Neural progenitor cell (in vitro differentiated cells): ENCODE results near the gene NRK. TPM values are rescaled to one million over a fixed set of nuclear protein-coding genes. Genes with fewer than 3 reads are reported as not detected.

Source experiments
- DNase-seq: peaks from one replicate; pipeline ENCODE4 v3.0.0-alpha.2; 2016; ENCODE audit warnings: low spot score
- H2AFZ ChIP-seq: fragments of 200-600 bp; sonication (generic); replicated peaks from 2 replicates; pipeline ENCODE4 v1.6.1; 2016; ENCODE audit warnings: antibody characterized with exemption
- H3F3A ChIP-seq: fragments of 200-600 bp; sonication (generic); 2 replicates; pipeline ENCODE4 v1.6.1; 2016; ENCODE audit warnings: antibody characterized with exemption, low read depth
- H3K27ac ChIP-seq: fragments of 200-600 bp; sonication (generic); 2 replicates; pipeline ENCODE4 v1.5.1; 2016; ENCODE audit warnings: mild to moderate bottlenecking
- H3K27me3 ChIP-seq: fragments of 200-600 bp; sonication (generic); 2 replicates; pipeline ENCODE4 v1.6.1; 2016; ENCODE audit warnings: mild to moderate bottlenecking, moderate library complexity
- H3K36me3 ChIP-seq: fragments of 200-600 bp; sonication (generic); 2 replicates; pipeline ENCODE4 v1.5.1; 2016
- H3K4me1 ChIP-seq: fragments of 200-600 bp; sonication (generic); 2 replicates; pipeline ENCODE4 v1.6.1; 2016; ENCODE audit warnings: mixed run types
- H3K4me2 ChIP-seq: fragments of 200-600 bp; sonication (generic); 2 replicates; pipeline ENCODE4 v1.6.1; 2016
- H3K4me3 ChIP-seq: fragments of 200-600 bp; sonication (generic); 2 replicates; pipeline ENCODE4 v1.5.1; 2016
- H3K79me2 ChIP-seq: fragments of 200-600 bp; sonication (generic); 2 replicates; pipeline ENCODE4 v1.6.1; 2016; ENCODE audit warnings: low read depth
- H3K9ac ChIP-seq: fragments of 200-600 bp; sonication (generic); 2 replicates; pipeline ENCODE4 v1.6.1; 2016
- H3K9me3 ChIP-seq: fragments of 200-600 bp; sonication (generic); 2 replicates; pipeline ENCODE4 v1.5.1; 2016; ENCODE audit warnings: low read depth
- H4K20me1 ChIP-seq: fragments of 200-600 bp; sonication (generic); 2 replicates; pipeline ENCODE4 v1.6.1; 2016; ENCODE audit warnings: low read depth
- H3K27ac Mint-ChIP-seq: 3 replicates; pipeline ENCODE4 v1.8.0; 2021; ENCODE audit warnings: mixed read lengths
- H3K27me3 Mint-ChIP-seq: 2 replicates; pipeline ENCODE4 v1.8.0; 2022; ENCODE audit warnings: low read depth, mild to moderate bottlenecking, inconsistent platforms, moderate library complexity, mixed read lengths; ENCODE audit not compliant: insufficient read depth
- H3K36me3 Mint-ChIP-seq: 3 replicates; pipeline ENCODE4 v1.8.0; 2021; ENCODE audit warnings: mixed read lengths
- H3K4me1 Mint-ChIP-seq: 3 replicates; pipeline ENCODE4 v1.8.0; 2021; ENCODE audit warnings: mixed read lengths
- H3K4me3 Mint-ChIP-seq: 3 replicates; pipeline ENCODE4 v1.8.0; 2021; ENCODE audit warnings: mild to moderate bottlenecking, moderate library complexity, mixed read lengths
- H3K9me3 Mint-ChIP-seq: 3 replicates; pipeline ENCODE4 v1.8.0; 2020; ENCODE audit warnings: mixed read lengths
- EZH2 ChIP-seq: fragments of 200-600 bp; sonication (generic); IDR thresholded peaks from 2 replicates; pipeline ENCODE4 v1.6.1; 2017; ENCODE audit warnings: antibody characterized with exemption, mild to moderate bottlenecking, moderate library complexity
- EZH2phosphoT487 ChIP-seq: fragments of 200-600 bp; sonication (generic); IDR thresholded peaks from 2 replicates; pipeline ENCODE4 v1.6.1; 2017; ENCODE audit warnings: antibody characterized with exemption
- total RNA-seq: library from RNA; depleted of rRNA; stranded (reverse); fragments of >200 nt; gene quantifications from 2 replicates; pipeline ENCODE4 v1.2.3, GENCODE V29; 2015; ENCODE audit warnings: low replicate concordance
- TF ChIP-seq, protein P1 (sequence below): fragments of 200-600 bp; sonication (generic); IDR thresholded peaks from 2 replicates; pipeline ENCODE4 v1.5.1; 2017; ENCODE audit warnings: antibody characterized with exemption, mild to moderate bottlenecking

NRK gene
- total RNA-seq, 1 donor from 2014 or later: not detected

DNA sequence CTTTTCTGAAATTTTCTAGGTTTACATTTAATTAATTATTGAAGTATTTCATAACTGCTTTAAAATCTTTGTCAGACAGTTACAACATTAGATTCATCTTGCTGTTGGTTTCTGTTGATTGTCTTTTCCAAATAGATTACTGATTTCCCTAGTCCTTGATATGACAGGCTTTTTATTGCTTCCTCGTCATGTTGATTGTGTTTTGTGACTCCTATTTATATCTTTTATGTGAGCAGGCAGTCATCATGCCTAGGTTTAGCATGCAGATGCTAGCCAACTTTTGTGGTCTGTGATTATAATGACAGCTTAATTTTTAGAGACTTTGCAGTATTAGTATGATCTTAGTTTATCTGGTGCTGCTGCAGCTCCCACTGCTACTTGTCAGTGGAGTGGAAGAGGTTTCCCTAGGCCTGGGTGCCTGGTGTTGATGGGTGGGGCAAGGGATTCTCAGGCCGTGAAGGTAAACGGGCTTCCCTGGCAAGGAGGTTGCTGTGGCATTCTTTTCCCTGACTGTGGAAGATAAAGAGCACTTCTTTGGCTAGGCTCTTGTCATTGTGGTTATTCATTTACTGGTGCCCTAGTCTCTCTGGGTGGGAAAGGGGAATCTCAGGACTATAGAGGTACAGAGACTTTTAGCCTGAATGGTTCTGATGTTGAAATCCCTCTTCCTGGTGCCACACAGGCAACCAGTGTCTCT is 150.5 kb downstream of the NRK start:
- no peaks in the 10 kb centered on the region for H3K27me3 ChIP-seq
- no peaks in the 10 kb centered on the region for H3K79me2 ChIP-seq
- H3F3A ChIP-seq: no peaks in the 10 kb centered on the region
- no peak for DNase-seq
- Mint-ChIP-seq H3K27ac (no peak overlapping the region), H3K36me3 (no peaks in the 10 kb centered on the region), H3K4me3 (no peak overlapping the region), H3K4me1 (no peaks in the 10 kb centered on the region), H3K27me3 (peaks cover 3% of the 10 kb centered on the region), H3K9me3 (peaks cover 6% of the 10 kb centered on the region)
- H3K36me3 ChIP-seq: no peaks in the 10 kb centered on the region
- H3K9me3 ChIP-seq: no peaks in the 10 kb centered on the region
- H4K20me1 ChIP-seq: no peaks in the 10 kb centered on the region
- TF ChIP-seq EZH2phosphoT487: no peak
- no peak for TF ChIP-seq EZH2
- TF ChIP-seq, protein P1, sequence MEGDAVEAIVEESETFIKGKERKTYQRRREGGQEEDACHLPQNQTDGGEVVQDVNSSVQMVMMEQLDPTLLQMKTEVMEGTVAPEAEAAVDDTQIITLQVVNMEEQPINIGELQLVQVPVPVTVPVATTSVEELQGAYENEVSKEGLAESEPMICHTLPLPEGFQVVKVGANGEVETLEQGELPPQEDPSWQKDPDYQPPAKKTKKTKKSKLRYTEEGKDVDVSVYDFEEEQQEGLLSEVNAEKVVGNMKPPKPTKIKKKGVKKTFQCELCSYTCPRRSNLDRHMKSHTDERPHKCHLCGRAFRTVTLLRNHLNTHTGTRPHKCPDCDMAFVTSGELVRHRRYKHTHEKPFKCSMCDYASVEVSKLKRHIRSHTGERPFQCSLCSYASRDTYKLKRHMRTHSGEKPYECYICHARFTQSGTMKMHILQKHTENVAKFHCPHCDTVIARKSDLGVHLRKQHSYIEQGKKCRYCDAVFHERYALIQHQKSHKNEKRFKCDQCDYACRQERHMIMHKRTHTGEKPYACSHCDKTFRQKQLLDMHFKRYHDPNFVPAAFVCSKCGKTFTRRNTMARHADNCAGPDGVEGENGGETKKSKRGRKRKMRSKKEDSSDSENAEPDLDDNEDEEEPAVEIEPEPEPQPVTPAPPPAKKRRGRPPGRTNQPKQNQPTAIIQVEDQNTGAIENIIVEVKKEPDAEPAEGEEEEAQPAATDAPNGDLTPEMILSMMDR: no peak
- H3K4me3 ChIP-seq: no peak overlapping the region
- no peaks in the 10 kb centered on the region for H3K4me1 ChIP-seq
- no peak overlapping the region for H3K27ac ChIP-seq
- no peak overlapping the region for H3K4me2 ChIP-seq
- no peak overlapping the region for H3K9ac ChIP-seq
- no peak overlapping the region for H2AFZ ChIP-seq

GRCh38 chrX:105973387-105973739 is 151.0 kb downstream of the NRK start:
- Histone ChIP-seq H3K36me3 (no peaks in the 10 kb centered on the region), H3K4me1 (no peaks in the 10 kb centered on the region), H3K27me3 (no peaks in the 10 kb centered on the region), H3K4me2 (no peak overlapping the region), H3K4me3 (no peak overlapping the region), H3K79me2 (no peaks in the 10 kb centered on the region), H2AFZ (no peak overlapping the region), H3K9me3 (no peaks in the 10 kb centered on the region), H3K27ac (no peak overlapping the region), H3F3A (no peaks in the 10 kb centered on the region), H3K9ac (no peak overlapping the region), H4K20me1 (no peaks in the 10 kb centered on the region)
- Mint-ChIP-seq H3K27me3 (peaks cover 3% of the 10 kb centered on the region), H3K4me3 (no peak overlapping the region), H3K4me1 (no peaks in the 10 kb centered on the region), H3K27ac (no peak overlapping the region), H3K36me3 (no peaks in the 10 kb centered on the region), H3K9me3 (peaks cover 6% of the 10 kb centered on the region)
- DNase-seq: no peak
- TF ChIP-seq, protein P1: no peak

DNA sequence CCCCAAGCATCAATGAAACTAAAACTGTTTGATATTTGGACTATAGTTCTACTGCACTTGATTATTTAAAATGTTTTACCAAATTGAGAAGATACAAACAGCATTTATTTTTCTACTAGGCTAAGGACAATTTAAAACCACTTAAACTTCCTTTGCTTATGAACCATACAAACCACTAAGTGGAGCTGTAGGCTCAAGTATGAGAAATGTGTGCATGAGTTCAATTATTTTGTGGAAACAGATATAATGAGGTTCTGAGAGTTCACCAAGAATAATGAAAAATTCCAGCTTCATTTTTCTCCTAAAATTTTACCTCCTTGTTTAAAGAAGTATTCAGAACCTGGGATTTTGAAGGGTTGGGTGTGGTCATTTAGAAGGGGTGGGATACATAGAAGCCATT is 153.0 kb downstream of the NRK start:
- no peak overlapping the region for H3K27ac ChIP-seq
- H3K4me3 ChIP-seq: no peak overlapping the region
- H3K9me3 Mint-ChIP-seq: peaks cover 6% of the 10 kb centered on the region
- H3K9me3 ChIP-seq: peaks cover 6% of the 10 kb centered on the region
- no peaks in the 10 kb centered on the region for H3K4me1 Mint-ChIP-seq
- H3F3A ChIP-seq: no peaks in the 10 kb centered on the region
- H3K9ac ChIP-seq: no peak overlapping the region
- H3K27ac Mint-ChIP-seq: no peak overlapping the region
- peak; percentile 4 for DNase-seq
- H3K4me3 Mint-ChIP-seq: no peak overlapping the region
- H2AFZ ChIP-seq: no peak overlapping the region
- TF ChIP-seq EZH2: no peak
- TF ChIP-seq, protein P1: peak; percentile 46
- no peaks in the 10 kb centered on the region for H4K20me1 ChIP-seq
- no peaks in the 10 kb centered on the region for H3K4me1 ChIP-seq
- no peaks in the 10 kb centered on the region for H3K27me3 ChIP-seq
- H3K36me3 Mint-ChIP-seq: no peaks in the 10 kb centered on the region
- H3K27me3 Mint-ChIP-seq: no peaks in the 10 kb centered on the region
- H3K4me2 ChIP-seq: no peak overlapping the region
- H3K79me2 ChIP-seq: no peaks in the 10 kb centered on the region
- H3K36me3 ChIP-seq: no peaks in the 10 kb centered on the region
